GM12801 (cell line): ENCODE data around the gene AFF3.

Experiments
- CTCF ChIP-seq: IDR thresholded peaks from one replicate; pipeline ENCODE4 v1.5.1; 2011; ENCODE audit warnings: control low read depth; ENCODE audit not compliant: insufficient read length; ENCODE audit errors: extremely low read depth

The AFF3 gene

GRCh38 chr2:99643787-99644418, 498.5 kb downstream of the AFF3 start:
- no peak for TF ChIP-seq CTCF

GRCh38 chr2:99641999-99642398, 500.4 kb downstream of the AFF3 start:
- no peak for TF ChIP-seq CTCF

- TF ChIP-seq CTCF: no peak
Measured at GRCh38 chr2:99640635-99641151, 501.7 kb downstream of the AFF3 start.

GRCh38 chr2:99638791-99639190, 503.6 kb downstream of the AFF3 start:
- TF ChIP-seq CTCF: no peak

GRCh38 chr2:99637159-99637697, 505.2 kb downstream of the AFF3 start:
- TF ChIP-seq CTCF: no peak

GRCh38 chr2:99636144-99637034, 506.0 kb downstream of the AFF3 start:
- no peak for TF ChIP-seq CTCF

GRCh38 chr2:99635710-99636109, 506.7 kb downstream of the AFF3 start:
- TF ChIP-seq CTCF: no peak
